CD4-positive, alpha-beta T cell treated with Interleukin-2 at 100 ng/mL for 4 hours (primary cell): ENCODE data around the gene OS9.

ENCODE experiments used
- DNase-seq: peaks from one replicate; pipeline ENCODE4 v3.0.0-alpha.2; 2020; ENCODE audit warnings: low spot score

OS9 gene

GRCh38 chr12:57753756-57754337 is 59.9 kb downstream of the OS9 start:
- DNase-seq, result no peak

DNA sequence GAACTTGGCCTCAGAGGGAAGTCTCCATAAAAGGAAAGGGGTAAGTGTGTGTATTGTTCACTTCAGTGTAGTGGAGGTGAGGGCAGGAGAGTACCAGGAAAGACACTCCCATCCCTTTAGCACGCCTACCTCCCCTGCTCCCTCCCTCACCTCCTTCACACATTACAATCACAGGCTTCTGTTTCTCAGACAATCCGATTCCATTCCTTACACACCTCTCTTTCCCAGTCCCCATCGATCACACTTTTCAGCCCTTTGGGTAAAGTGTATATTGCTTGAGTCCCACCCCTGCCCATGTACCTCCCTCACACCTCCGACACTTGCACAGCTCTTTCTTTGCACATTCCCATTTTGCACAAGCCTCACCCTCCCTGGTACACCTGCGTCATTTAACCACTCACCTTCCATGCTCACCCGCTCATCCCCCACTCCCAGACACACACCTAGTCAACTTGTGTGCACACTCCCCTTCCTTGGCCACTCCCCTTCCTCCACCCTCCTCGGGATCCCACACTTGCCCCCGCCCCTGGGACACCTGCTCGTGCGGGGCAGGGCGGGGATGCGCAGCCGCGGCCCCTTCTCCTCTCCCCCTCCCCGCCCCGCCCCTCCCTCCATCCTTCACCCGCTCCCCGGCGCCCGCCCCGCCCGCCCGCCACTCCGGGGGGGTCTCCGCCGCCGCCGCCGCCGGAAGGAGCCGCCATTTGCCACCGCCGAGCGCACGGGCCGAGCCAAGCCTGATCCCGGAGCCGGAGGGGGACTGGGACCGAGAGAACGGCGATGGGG is 60.7 kb downstream of the OS9 start, which contains the start of gene MARCHF9:
Gene MARCHF9, plus strand, starts transcription at position 693 of the 783 bp plus-strand sequence. CDS start 426 bp downstream, outside the sequence.
- DNase-seq, result peak; percentile 90

- no peak for DNase-seq
Observed at GRCh38 chr12:57755194-57755453, 61.2 kb downstream of the OS9 start.

- DNase-seq, result peak; percentile 37
Observed at GRCh38 chr12:57755454-57756372, 61.8 kb downstream of the OS9 start.

- peak; percentile 75 for DNase-seq
Observed at GRCh38 chr12:57756406-57757341, 62.7 kb downstream of the OS9 start.

DNA sequence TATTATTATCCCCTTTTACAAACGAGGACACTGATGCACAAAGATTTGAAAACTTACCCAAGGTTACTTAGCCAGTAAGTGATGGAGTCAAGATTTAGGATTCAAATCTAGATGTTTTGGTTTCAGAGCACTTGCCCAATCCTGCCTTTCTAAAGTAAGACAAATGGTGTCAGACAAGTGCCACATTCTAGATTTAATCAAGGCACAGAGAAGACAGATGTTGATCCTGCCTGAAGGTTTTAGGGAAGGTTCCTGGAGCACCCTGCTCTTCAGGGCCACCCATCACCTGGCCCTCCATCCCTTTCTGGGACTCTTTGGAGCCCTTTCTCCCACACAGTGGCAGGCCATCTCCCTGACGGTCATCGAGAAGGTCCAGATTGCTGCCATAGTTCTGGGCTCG is 63.8 kb downstream of the OS9 start:
- DNase-seq, result no peak

DNA sequence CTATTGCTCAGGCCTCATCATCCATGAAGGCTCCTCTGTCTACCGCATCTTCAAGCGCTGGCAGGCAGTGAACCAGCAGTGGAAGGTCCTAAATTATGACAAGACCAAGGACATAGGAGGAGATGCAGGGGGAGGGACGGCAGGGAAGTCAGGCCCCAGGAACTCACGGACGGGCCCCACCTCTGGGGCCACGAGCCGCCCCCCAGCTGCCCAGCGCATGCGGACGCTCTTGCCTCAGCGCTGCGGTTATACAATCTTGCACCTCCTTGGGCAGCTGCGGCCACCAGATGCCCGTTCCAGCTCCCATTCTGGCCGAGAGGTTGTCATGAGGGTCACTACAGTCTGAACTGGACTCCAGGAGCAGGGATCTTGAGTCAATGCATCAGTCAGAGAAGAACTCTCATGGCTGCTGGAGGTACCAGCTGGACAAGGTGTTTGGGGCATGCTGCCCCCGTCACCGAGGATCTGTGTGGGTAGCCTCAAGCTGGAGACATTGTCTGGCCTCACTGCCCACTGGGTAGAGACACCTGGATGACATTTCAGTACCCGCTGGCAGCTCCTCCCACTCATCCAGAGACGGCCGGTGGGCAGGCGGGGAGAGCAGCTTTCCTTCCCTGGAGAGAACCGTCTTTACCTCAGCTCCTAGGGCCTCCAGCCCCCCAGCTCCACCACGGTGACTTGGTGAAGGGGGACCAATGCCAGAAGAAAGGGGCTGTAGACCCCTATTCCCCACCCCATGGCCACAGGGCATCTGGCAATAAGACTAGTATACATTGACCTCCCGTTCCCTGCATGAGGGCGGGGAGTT is 64.8 kb downstream of the OS9 start:
- DNase-seq, result no peak

GRCh38 chr12:57759360-57759980 is 65.5 kb downstream of the OS9 start:
- peak; percentile 55 for DNase-seq

GRCh38 chr12:57760347-57760982 is 66.5 kb downstream of the OS9 start:
- DNase-seq, result no peak

- no peak for DNase-seq
Observed at GRCh38 chr12:57761391-57761998, 67.6 kb downstream of the OS9 start.

- no peak for DNase-seq
Observed at GRCh38 chr12:57762463-57762862, 68.5 kb downstream of the OS9 start.

DNA sequence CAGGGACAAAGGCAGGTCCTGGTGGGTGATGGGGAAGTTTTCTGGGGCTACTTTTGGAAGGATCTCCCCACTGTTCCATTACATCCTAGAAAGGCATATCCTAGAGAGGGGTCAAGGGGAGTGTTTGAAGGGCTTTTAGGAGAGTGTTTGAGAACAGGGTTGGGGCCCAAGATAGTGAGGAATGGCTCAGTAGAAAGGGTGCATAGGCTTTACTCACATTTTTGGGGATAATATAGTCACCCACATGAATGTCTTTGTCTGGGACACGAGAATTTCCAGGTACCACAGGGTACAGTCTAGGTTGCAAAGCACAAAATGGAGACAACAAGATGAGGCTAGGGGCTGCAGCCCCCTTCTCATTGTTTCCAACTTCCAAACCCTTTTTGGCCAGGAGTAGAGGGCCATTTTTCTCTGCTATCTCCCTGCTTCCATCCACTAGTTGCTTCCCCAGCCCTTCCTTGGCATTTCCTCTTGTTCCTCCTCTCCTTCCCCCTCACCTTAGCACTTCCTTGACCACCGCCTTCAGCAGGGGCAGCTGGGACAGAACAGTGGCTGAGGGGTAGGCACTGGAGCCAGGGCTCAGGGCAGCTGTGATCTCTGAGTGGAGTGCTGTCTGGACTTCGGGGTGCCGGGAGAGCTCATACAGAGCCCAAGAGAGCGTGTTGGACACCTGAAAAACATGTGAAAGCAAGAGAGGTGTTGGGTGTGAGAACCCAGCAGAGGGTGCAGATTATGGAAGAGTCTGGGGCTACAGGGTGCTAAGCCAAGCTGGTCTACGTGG is 70.1 kb downstream of the OS9 start:
- no peak for DNase-seq

- DNase-seq, result no peak
Observed at GRCh38 chr12:57764662-57765002, 70.7 kb downstream of the OS9 start.

DNA sequence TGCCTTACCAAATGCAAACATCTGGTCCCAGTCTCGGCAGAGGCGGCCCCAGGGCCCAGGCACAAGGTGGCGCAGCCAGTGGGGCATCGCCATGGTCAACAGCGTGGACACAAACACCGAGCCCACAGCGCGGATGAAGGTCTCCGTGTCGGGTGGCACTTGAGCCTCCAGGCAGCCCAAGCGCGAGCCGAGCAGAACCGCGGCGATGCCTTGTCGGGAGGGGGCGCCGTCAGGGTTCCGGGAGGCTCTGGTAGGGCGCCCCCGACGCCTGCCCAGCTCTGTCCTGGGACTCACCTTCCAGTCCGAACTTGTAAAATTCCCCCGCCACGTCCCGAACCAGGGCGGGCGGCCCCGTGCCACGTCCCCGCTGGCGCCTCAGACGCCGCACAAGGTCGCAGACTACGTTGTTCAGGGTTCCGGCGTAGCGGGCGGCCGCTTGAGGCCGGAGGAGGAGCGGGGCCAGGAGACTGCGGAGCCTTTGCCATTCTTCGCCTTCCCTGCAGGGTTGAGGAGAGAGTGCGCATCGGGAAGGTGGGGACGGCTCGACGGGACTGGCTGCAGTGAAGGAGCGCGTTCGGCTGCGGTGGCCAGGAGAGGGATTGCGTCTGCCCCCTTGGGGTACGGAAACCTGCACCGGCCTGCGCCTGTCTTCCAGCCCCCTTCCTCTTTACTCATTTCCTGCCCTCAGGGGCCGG is 71.2 kb downstream of the OS9 start:
- DNase-seq, result peak; percentile 45

DNA sequence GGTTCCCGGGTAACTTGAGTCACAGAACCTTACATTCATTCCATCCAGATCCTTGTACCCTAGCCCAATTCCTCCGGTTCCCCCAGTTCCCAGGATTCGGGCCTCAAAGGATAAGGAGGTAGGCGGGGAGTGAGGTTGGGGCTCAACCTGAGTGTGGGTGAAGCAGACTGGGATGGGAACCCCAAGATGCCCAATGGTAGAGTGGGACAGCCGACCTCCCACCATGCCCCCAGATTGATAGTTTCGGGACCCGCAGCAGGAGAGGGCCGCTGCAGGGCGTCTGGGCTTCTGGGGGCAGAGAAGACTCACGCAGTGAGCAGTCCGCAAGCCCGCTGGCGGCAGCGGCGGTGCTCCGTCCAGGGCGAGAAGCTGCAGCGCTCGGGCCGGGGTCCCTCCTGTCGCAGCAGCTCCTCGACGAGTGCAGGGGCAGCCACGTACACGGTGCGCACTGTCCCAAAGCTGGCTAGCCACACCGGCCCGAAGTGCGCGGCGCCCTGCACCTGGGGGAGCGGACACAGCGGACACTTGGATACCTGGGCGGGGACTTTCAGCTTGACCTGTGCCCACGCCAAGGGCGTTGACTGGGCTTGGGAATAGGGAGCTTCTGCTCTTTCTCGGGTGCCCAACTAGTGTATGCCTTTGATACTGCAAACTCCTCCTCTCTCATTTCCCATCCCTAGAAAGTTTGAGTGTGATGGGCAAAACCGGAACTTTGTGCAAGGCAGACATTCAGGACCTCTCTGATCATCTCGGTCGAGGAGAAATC is 71.9 kb downstream of the OS9 start:
- no peak for DNase-seq

GRCh38 chr12:57766464-57767304 is 72.8 kb downstream of the OS9 start, which contains the start of gene CYP27B1:
CYP27B1 (minus strand) TSS chr12:57767078; CDS start chr12:57767041, 37 bp downstream.
- DNase-seq, result no peak
